ENCODE measurements around the gene WWOX. TPM values are rescaled to one million over a fixed set of nuclear protein-coding genes. Genes with fewer than 3 reads are reported as not detected.
A peak's percentile ranks its signal among the peaks of the same experiment; 100 is the strongest.

Gene WWOX
- total RNA-seq, 1 donor from 2014 or later = 8.9 TPM

GRCh38 chr16:79082970-79083369, 983.5 kb downstream of the WWOX start:
- Histone ChIP-seq H3K27ac (replicated peaks) (no peak overlapping the region), H3K27me3 (ENCODE audit: low read depth) (no peaks in the 10 kb centered on the region), H3K36me3 (no peaks in the 10 kb centered on the region), H3K4me1 (no peaks in the 10 kb centered on the region), H3K4me3 (no peak overlapping the region), H3K9me3 (replicated peaks) (no peaks in the 10 kb centered on the region)
- intact Hi-C loops (cut with micrococcal nuclease) = no loop called here
- no peak for TF ChIP-seq CTCF (IDR thresholded peaks at IDR 0.05; ENCODE audit: borderline replicate concordance)
- no peak for DNase-seq

GRCh38 chr16:79083508-79084299, 984.2 kb downstream of the WWOX start:
- intact Hi-C loops (cut with micrococcal nuclease) = no loop called here
- H3K27ac ChIP-seq (replicated peaks) = no peak overlapping the region
- no peaks in the 10 kb centered on the region for H3K9me3 ChIP-seq (replicated peaks)
- no peak overlapping the region for H3K4me3 ChIP-seq
- no peaks in the 10 kb centered on the region for H3K27me3 ChIP-seq (ENCODE audit: low read depth)
- no peaks in the 10 kb centered on the region for H3K4me1 ChIP-seq
- no peak for DNase-seq
- no peak for TF ChIP-seq CTCF (IDR thresholded peaks at IDR 0.05; ENCODE audit: borderline replicate concordance)
- no peaks in the 10 kb centered on the region for H3K36me3 ChIP-seq

GRCh38 chr16:79088971-79089370, 989.5 kb downstream of the WWOX start:
- intact Hi-C loops (cut with micrococcal nuclease) = no loop called here
- DNase-seq = no peak
- no peaks in the 10 kb centered on the region for H3K36me3 ChIP-seq
- TF ChIP-seq CTCF (IDR thresholded peaks at IDR 0.05; ENCODE audit: borderline replicate concordance) = no peak
- no peaks in the 10 kb centered on the region for H3K27me3 ChIP-seq (ENCODE audit: low read depth)
- no peak overlapping the region for H3K4me3 ChIP-seq
- H3K4me1 ChIP-seq = no peaks in the 10 kb centered on the region
- H3K27ac ChIP-seq (replicated peaks) = no peak overlapping the region
- H3K9me3 ChIP-seq (replicated peaks) = no peaks in the 10 kb centered on the region

- H3K4me1 ChIP-seq = no peaks in the 10 kb centered on the region
- peak overlapping the region; percentile 25 for H3K4me3 ChIP-seq
- H3K36me3 ChIP-seq = no peaks in the 10 kb centered on the region
- TF ChIP-seq CTCF (IDR thresholded peaks at IDR 0.05; ENCODE audit: borderline replicate concordance) = no peak
- H3K9me3 ChIP-seq (replicated peaks) = no peaks in the 10 kb centered on the region
- intact Hi-C loops (cut with micrococcal nuclease) = no loop called here
- no peak overlapping the region for H3K27ac ChIP-seq (replicated peaks)
- DNase-seq = no peak
- no peaks in the 10 kb centered on the region for H3K27me3 ChIP-seq (ENCODE audit: low read depth)
Measured at GRCh38 chr16:79089735-79090284, 990.4 kb downstream of the WWOX start.

GRCh38 chr16:79090966-79091365, 991.5 kb downstream of the WWOX start:
- no peaks in the 10 kb centered on the region for H3K4me1 ChIP-seq
- H3K4me3 ChIP-seq = no peak overlapping the region
- H3K27ac ChIP-seq (replicated peaks) = no peak overlapping the region
- no peak for TF ChIP-seq CTCF (IDR thresholded peaks at IDR 0.05; ENCODE audit: borderline replicate concordance)
- DNase-seq = no peak
- no peaks in the 10 kb centered on the region for H3K36me3 ChIP-seq
- intact Hi-C loops (cut with micrococcal nuclease) = no loop called here
- H3K27me3 ChIP-seq (ENCODE audit: low read depth) = peaks cover 4% of the 10 kb centered on the region
- no peaks in the 10 kb centered on the region for H3K9me3 ChIP-seq (replicated peaks)

Measured in left ventricle myocardium inferior (tissue), 1 donor.